ENCODE measurements around the gene GATA2.

GRCh38 chr3:128541246-128541645 lies 48.2 kb upstream of the GATA2 start:
- TF ChIP-seq, protein P1, sequence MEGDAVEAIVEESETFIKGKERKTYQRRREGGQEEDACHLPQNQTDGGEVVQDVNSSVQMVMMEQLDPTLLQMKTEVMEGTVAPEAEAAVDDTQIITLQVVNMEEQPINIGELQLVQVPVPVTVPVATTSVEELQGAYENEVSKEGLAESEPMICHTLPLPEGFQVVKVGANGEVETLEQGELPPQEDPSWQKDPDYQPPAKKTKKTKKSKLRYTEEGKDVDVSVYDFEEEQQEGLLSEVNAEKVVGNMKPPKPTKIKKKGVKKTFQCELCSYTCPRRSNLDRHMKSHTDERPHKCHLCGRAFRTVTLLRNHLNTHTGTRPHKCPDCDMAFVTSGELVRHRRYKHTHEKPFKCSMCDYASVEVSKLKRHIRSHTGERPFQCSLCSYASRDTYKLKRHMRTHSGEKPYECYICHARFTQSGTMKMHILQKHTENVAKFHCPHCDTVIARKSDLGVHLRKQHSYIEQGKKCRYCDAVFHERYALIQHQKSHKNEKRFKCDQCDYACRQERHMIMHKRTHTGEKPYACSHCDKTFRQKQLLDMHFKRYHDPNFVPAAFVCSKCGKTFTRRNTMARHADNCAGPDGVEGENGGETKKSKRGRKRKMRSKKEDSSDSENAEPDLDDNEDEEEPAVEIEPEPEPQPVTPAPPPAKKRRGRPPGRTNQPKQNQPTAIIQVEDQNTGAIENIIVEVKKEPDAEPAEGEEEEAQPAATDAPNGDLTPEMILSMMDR (conservative IDR thresholded peaks at IDR 0.05; ENCODE audit: low read length): no peak
- TF ChIP-seq EZH2phosphoT487 (IDR thresholded peaks at IDR 0.05; ENCODE audit: borderline replicate concordance): no peak

All from Loucy (cell line).